Psoas muscle (tissue), 8 donors: ENCODE measurements around the gene KIF20B. TPM values are rescaled to one million over a fixed set of nuclear protein-coding genes. Genes with fewer than 3 reads are reported as not detected.

Source experiments
- ATAC-seq, 4 donors: fragments of 200-7000 bp; cut with Tn5 transposase; one replicate each; pipeline ENCODE4 v1.9.1; 2020; ENCODE audit warnings: moderate library complexity in 3 of 4, mild to moderate bottlenecking in 2 of 4
- DNase-seq, 2 donors: peaks; one replicate each; pipeline ENCODE4 v3.0.0-alpha.2; 2020
- H3K27ac ChIP-seq: fragments of 200-600 bp; one replicate; pipeline ENCODE4 v1.8.0; 2022
- H3K27me3 ChIP-seq, 3 donors: fragments of 200-600 bp in 1 of 3; one replicate each; pipeline versions ENCODE4 v1.6.1 to v1.8.0; 2013 to 2022; ENCODE audit warnings: low read length in 2 of 3, mild to moderate bottlenecking in 2 of 3, moderate library complexity in 1 of 3; ENCODE audit not compliant: insufficient read depth in 3 of 3
- H3K36me3 ChIP-seq, 2 donors: fragments of 200-600 bp in 1 of 2; one replicate each; pipeline versions ENCODE4 v1.6.1 to v1.8.0; 2013 to 2022; ENCODE audit warnings: low read depth in 1 of 2, mild to moderate bottlenecking in 1 of 2, moderate library complexity in 1 of 2; ENCODE audit not compliant: insufficient read depth in 1 of 2
- H3K4me1 ChIP-seq: fragments of 200-600 bp; one replicate; pipeline ENCODE4 v1.8.0; 2022
- H3K4me3 ChIP-seq: fragments of 200-600 bp; one replicate; pipeline ENCODE4 v1.8.0; 2022; ENCODE audit warnings: mild to moderate bottlenecking
- H3K9me3 ChIP-seq: fragments of 200-600 bp; one replicate; pipeline ENCODE4 v1.8.0; 2022
- CTCF ChIP-seq: fragments of 200-600 bp; IDR thresholded peaks from one replicate; pipeline ENCODE4 v1.8.0; 2022; ENCODE audit warnings: antibody characterized with exemption
- WGBS, 3 donors: extraction: QIAGEN DNeasy Blood & Tissue Kit; methylation state at CpG; one replicate each; pipeline versions ENCODE4 v1.1.6 to v1.1.7; 2013; 5-methylcytosine and 5-hydroxymethylcytosine counted together
- intact Hi-C, 2 donors: fragments of 100-400 bp; cut with DNase I; formaldehyde crosslinking; loops; one replicate each; pipeline versions ENCODE4 v1.11.0 to v1.14.2; 2022
- polyA plus RNA-seq, 3 donors: library from polyadenylated mRNA; stranded (reverse); fragments of 200-250 nt; gene quantifications; one replicate each; pipeline ENCODE4 v1.2.3, GENCODE V29; 2013
- total RNA-seq, 4 donors: library from RNA; stranded (reverse); fragmentation: NEBNext Ultra II Directional in 2 of 4; extraction: Animal tissue kit (Norgen Biotek cat#: 25700) in 2 of 4; gene quantifications; one replicate each; pipeline versions ENCODE4 v1.2.1 to v1.2.4, GENCODE V29; 2021 to 2023
- donor health status: healthy with polysubstance abuse.
- donor health status: DM: no; HTN: no; CAD: no; lungs with moderate emphysema.
- donor health status: Bipolar disorder and iron deficiency.
- donor health status: healthy.
- donor health status: DM: yes; HTN: yes; CAD: no.
- donor health status: DM: no; HTN: no; CAD: no.
- donor health status: DM: no; HTN: no; CAD: no.
- donor health status: DM: yes; HTN: yes; CAD: no.

Gene KIF20B
- total and polyA plus RNA-seq, 7 donors: 0.18 to 0.84 (median 0.57) TPM

GRCh38 chr10:89655722-89656121, 45.7 kb upstream of the KIF20B start:
- Histone ChIP-seq H3K36me3 (no peaks in the 10 kb centered on the region), H3K9me3 (no peaks in the 10 kb centered on the region), H3K4me1 (peaks cover 7% of the 10 kb centered on the region), H3K4me3 (no peak overlapping the region), H3K27ac (no peak overlapping the region), H3K27me3 (no peaks in the 10 kb centered on the region)
- DNase-seq (no peak), ATAC-seq (no peak)
- WGBS, 3 donors: 94 to 96% (median 95%) methylated on average over 1 of the region's 1 CpG
- intact Hi-C loops: no loop called here
- TF ChIP-seq CTCF: no peak

- WGBS, 3 donors: 64 to 81% (median 75%) methylated on average over 1 of the region's 1 CpG
- H3K27me3 ChIP-seq: no peaks in the 10 kb centered on the region
- ATAC-seq: no peak
Observed at GRCh38 chr10:89657302-89657701, 44.1 kb upstream of the KIF20B start.

DNA sequence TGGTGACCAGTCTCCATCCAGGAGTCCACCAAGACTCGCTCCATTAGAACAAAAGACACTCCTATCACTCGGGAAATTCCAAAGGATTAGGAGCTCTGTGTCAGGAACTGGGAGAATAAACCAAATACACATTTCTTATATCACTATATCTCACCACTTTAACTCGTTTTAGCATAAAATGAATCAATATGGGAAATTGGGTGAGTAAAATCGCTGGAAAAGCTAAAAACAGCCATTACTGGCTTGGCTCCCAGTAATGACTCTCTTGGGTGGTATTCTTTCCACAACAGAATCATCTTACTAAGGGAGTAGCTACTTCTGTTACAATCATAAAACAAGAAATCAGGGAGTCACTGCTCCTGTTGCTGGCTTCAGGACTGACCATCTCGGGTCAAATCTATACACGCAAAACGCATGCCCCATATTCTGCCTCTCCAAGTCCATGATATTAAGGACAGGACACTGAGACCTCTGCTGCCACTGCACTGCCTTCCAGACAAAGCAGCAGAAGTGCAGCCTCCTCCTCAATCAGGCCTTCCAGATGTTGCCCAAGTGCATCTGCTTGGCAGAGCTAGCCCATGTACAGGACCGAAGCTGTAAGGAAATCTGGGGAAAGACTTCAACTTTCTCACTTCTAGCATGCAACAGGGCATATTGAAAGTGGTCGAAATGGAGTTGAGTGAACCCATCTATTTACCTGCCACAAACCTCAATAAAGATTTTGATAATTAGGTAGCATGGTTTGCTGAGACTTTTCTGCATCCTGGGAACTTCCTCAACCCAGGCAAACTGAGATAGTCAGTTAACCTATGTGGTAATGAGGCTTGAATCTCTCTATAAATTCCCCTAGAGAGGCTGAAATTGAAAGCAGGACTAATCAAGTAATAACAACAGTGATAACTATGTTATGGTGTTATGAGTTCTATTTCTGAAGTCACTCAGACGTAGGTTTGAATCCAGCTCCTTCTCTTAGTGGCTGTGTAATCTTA, 42.0 kb upstream of the KIF20B start:
- no peak for ATAC-seq
- DNase-seq: no peak
- Histone ChIP-seq H3K27me3 (no peaks in the 10 kb centered on the region), H3K4me3 (no peak overlapping the region), H3K9me3 (no peaks in the 10 kb centered on the region), H3K27ac (no peak overlapping the region), H3K36me3 (no peaks in the 10 kb centered on the region), H3K4me1 (peaks cover 17% of the 10 kb centered on the region)
- intact Hi-C loops: loop anchor here in 1 of 2 donors (5.0 kb wide), 1 partner anchor 502 kb away; no protein-coding TSS in a partner anchor
- 46 to 48% (median 47%) methylated on average over 10 of the region's 10 CpGs for WGBS, 3 donors
- no peak for TF ChIP-seq CTCF

More at GRCh38 chr10:89657302-89657701, 44.1 kb upstream of the KIF20B start:
- intact Hi-C loops: no loop called here
- no peak overlapping the region for H3K4me3 ChIP-seq
- no peaks in the 10 kb centered on the region for H3K9me3 ChIP-seq
- no peaks in the 10 kb centered on the region for H3K36me3 ChIP-seq
- TF ChIP-seq CTCF: no peak
- H3K27ac ChIP-seq: no peak overlapping the region
- DNase-seq: no peak
- peaks cover 7% of the 10 kb centered on the region for H3K4me1 ChIP-seq

DNA sequence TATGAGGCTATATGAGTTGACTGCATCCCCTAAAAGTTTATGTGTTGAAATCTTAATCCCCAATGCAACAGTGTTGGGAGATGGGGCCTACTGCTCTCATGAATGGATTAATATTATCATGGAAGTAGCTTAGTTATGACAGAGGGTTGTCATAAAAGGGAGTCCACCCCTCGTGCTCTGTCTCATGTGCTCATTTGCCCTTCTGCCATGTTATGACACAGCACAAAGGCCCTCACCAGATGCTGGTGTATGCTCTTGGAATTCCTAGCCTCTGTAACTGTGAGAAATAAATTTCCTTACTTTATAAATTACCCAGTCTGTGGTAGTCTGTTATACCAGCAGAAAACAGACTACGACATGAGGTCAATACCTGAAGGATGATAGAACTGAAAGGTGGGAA, 38.8 kb upstream of the KIF20B start:
- H3K27me3 ChIP-seq: no peaks in the 10 kb centered on the region
- WGBS, 3 donors: 73 to 95% (median 75%) methylated on average over 2 of the region's 2 CpGs

More for the DNA sequence above, 38.8 kb upstream of the KIF20B start:
- intact Hi-C loops: loop anchor here in 1 of 2 donors (5.0 kb wide), 1 partner anchor 505 kb away; no protein-coding TSS in a partner anchor
- Histone ChIP-seq H3K27ac (peak overlapping the region; percentile 7), H3K4me1 (peaks cover 24% of the 10 kb centered on the region), H3K4me3 (no peak overlapping the region), H3K36me3 (no peaks in the 10 kb centered on the region), H3K9me3 (no peaks in the 10 kb centered on the region)
- DNase-seq (no peak), ATAC-seq (peak in 3 of 4 donors; percentile 25 to 40 (median 37))
- no peak for TF ChIP-seq CTCF
